Fibroblast of the aortic adventitia (primary cell): ENCODE data around the gene RNF8. TPM values are rescaled to one million over a fixed set of nuclear protein-coding genes. Genes with fewer than 3 reads are reported as not detected.

Source experiments
- DNase-seq: peaks from one replicate; pipeline ENCODE4 v3.0.0-alpha.2; 2010; ENCODE audit warnings: low read depth
- H3K4me3 ChIP-seq: 2 replicates; pipeline ENCODE4 v1.5.1; 2011; ENCODE audit warnings: low read depth, mild to moderate bottlenecking, control low read depth, low read length, moderate library complexity
- total RNA-seq: library from RNA; depleted of rRNA; stranded (reverse); fragments of >200 nt; gene quantifications from 2 replicates; pipeline ENCODE4 v1.2.3, GENCODE V29; 2012; ENCODE audit warnings: low replicate concordance
- TF ChIP-seq, protein P1 (sequence below): IDR thresholded peaks from 2 replicates; pipeline ENCODE4 v1.5.1; 2011; ENCODE audit warnings: mild to moderate bottlenecking, low read length, control low read depth, inconsistent platforms; ENCODE audit not compliant: insufficient read depth

RNF8 gene
- total RNA-seq, 1 donor: 18.8 TPM

DNA sequence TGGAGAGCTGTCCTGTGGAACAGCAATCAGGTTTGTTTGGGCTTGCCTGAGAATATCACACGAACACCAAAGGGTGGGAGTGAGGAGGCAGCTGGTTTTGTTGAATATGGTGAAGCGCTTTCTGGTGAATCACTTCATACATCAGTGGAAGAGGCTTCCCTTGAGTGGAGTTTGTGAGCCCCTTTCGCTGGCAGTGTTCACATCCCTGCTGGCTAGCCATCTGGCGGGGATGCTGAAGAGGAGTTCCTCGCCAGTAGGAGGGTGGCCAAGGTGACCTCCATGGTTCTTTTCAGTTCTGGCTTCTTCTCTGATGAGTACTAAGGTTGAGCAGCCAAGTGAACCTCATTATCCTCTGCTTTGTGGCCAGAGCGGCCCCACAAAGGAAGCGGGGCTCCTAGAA, 37.7 kb upstream of the RNF8 start:
- TF ChIP-seq, protein P1, sequence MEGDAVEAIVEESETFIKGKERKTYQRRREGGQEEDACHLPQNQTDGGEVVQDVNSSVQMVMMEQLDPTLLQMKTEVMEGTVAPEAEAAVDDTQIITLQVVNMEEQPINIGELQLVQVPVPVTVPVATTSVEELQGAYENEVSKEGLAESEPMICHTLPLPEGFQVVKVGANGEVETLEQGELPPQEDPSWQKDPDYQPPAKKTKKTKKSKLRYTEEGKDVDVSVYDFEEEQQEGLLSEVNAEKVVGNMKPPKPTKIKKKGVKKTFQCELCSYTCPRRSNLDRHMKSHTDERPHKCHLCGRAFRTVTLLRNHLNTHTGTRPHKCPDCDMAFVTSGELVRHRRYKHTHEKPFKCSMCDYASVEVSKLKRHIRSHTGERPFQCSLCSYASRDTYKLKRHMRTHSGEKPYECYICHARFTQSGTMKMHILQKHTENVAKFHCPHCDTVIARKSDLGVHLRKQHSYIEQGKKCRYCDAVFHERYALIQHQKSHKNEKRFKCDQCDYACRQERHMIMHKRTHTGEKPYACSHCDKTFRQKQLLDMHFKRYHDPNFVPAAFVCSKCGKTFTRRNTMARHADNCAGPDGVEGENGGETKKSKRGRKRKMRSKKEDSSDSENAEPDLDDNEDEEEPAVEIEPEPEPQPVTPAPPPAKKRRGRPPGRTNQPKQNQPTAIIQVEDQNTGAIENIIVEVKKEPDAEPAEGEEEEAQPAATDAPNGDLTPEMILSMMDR: no peak
- H3K4me3 ChIP-seq: no peak overlapping the region
- DNase-seq: no peak

- no peak overlapping the region for H3K4me3 ChIP-seq
- TF ChIP-seq, protein P1: no peak
- DNase-seq: no peak
Observed at GRCh38 chr6:37317312-37318038, 36.3 kb upstream of the RNF8 start.

- no peak overlapping the region for H3K4me3 ChIP-seq
- DNase-seq: no peak
- TF ChIP-seq, protein P1: no peak
Observed at GRCh38 chr6:37319156-37319555, 34.6 kb upstream of the RNF8 start.

DNA sequence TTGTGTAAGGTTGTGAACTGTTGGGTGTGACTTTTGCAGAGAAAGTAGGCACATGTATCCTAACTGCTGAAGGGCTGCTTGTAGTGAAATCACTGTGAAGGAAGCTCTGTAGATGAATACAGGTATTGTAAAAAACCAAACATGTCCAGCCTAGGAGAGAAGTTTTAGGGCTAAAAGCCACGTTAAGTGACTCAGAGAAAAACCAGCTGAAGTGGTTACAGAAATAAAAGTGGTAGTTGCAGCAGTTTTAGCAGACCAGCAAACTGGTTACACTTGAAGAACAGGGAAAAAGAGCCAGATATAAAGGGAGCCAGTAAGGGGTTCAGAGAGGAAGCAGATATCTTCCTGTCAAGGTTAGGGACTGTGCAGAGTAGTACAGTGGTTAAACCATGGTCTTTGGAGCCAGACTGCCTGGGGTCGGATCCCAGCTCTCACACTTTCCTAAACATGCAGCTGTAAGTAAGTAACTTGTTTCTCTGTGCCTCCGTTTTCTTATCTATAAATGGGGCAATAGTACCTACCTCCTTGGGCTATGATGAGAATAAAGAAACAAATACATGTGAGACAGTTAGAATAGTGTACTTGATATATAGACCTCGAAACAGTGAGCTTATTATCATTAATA, 33.8 kb upstream of the RNF8 start:
- TF ChIP-seq, protein P1: no peak
- DNase-seq: peak; percentile 26
- no peak overlapping the region for H3K4me3 ChIP-seq

- TF ChIP-seq, protein P1: no peak
- H3K4me3 ChIP-seq: no peak overlapping the region
- no peak for DNase-seq
Observed at GRCh38 chr6:37320646-37321045, 33.1 kb upstream of the RNF8 start.

DNA sequence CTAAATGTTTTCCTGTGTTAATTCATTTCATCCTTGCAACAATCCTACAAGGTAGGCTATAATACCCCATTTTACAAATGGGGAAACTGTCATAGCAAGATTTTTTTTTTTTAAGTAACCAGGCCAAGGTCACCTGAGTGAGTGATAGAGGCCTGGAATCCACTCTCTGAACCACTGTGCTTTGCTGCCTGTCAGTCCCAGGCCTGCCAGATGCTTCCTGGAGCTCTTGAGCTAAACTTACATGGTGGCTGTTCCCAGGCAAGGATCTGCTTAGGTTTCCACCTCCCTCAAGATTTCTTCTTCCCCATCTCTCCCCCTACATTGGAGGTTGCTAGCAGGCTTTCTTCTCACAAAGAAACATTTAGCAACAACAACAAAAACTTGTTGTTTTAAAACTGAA, 32.7 kb upstream of the RNF8 start:
- no peak for DNase-seq
- TF ChIP-seq, protein P1: no peak
- H3K4me3 ChIP-seq: no peak overlapping the region
